DMS 273 treated with DMSO at 0.1 percent for 48 hours (cell line): Measurements from ENCODE around the gene MSL1.

Experiments used
- DNase-seq: peaks from one replicate; lab custom pipeline; 2025; lab: John Stamatoyannopoulos, UW

Gene MSL1

GRCh38 chr17:40105861-40106759, 15.7 kb upstream of the MSL1 start:
- no peak for DNase-seq

DNA sequence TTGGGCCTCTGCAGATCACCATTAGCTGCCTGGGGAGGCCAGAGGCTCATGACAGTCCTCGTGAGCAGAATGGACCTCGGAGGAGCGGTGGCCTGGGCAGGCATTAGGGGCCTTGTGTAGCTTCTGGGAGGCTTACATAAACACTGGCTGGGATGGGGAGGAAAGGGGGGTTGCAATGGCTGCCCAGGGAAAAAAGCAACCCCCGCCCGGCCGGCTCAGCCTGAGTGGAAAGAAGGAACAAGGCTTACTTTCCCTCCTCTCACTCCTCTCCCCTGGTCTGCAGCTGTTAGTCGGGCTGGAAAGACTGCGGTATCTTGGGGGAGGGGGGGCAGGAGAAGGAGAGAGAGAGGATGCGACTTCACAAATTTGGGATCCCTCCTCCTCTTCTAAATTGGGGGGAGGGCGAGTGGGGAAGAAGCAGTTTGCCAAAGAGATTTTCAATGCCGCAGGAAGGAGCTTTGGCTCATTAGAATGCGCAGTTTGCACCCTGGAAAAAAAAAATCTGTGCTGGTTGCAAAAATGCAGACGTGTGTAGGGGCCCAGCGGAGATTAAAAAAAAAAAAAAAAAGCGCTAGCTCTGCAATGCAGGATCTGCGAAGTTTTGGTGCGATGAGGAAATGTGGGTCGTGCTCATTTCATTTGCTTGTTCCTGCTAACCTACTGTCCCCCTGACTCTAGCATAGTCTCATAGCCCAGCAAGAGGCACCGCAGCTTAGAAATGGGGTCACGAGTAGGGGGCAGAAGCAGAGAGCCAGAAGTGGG, 14.8 kb upstream of the MSL1 start:
- no peak for DNase-seq

- no peak for DNase-seq
Observed at GRCh38 chr17:40107522-40108174, 14.1 kb upstream of the MSL1 start.

DNA sequence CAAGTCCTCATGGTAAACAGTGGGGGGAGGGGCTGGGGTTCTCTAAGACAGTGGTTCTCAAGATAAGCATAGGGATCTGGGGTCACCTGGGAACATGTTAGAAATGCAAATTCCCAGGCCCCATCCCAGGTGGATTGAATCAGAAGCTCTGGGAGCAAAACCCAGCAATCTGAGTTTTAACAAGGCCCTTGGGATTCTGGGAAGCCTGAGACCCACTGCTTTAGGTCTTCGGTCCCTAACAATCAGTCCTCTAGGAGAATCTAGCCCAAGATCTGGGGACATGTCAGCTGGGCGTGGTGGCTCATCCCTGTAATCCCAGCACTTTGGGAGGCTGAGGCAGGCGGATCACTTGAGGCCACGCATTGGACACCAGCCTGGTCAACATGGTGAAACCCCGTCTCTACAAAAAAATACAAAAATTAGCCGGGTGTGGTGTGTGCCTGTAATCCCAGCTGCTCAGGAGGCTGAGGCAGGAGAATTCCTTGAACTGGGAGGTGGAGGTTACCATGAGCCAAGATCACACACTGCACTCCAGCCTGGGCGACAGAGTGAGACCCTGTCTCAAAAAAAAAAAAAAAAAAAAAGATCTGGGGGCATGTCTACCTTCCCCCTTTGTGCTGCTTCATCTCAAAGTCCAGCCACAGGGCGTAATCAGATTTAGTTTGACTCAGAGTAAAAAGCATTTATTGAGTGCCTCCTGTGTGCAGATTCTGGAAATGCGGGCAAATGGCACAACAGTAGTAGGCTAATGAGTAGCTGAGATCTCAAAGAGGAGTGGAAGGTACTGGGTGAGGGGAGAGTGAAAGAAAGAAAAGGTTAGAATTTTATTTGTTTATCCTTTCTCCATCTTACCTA, 12.6 kb upstream of the MSL1 start:
- DNase-seq = no peak

DNA sequence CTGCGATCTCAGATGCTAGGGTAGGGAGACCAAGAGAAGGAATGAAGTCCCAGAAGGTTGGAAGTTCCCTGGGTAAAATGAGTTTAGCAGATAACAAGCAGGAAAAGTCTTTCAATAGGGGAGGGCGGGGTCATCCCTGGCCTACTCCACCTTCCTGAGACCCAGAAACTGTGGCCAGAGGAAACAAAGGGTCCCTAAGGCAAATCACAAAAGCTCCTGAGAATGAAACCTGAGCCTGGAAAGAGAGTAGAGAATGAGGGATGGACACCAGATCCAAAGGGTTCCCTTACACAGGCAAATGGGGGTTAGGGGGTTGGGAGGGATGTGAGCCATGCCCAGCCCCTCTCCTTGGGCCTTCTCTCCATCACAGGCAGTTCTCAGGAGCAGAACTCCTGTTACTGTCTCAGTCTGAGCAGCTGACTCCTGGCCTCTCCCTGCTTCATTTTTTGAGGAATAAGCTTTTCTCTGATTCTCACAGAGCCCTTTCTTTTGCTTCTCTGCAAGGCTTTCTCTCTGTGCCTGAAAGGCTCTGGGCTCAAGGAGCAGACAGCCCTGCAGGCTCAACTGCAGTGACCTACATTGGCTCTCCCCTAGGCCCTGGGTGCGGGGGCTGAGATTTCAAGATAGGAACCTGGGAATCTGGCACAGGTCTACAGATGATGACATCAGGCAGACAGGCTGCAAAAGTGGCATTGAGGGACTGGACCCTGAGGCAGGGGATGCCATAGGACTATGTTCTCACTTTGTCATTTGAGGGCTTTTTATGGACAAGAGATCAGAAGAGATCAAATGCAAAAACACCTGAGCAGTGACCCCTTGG, 11.5 kb upstream of the MSL1 start:
- no peak for DNase-seq

GRCh38 chr17:40111221-40112128, 10.3 kb upstream of the MSL1 start:
- peak; percentile 78 for DNase-seq

- no peak for DNase-seq
Observed at GRCh38 chr17:40112191-40112711, 9.5 kb upstream of the MSL1 start.

DNA sequence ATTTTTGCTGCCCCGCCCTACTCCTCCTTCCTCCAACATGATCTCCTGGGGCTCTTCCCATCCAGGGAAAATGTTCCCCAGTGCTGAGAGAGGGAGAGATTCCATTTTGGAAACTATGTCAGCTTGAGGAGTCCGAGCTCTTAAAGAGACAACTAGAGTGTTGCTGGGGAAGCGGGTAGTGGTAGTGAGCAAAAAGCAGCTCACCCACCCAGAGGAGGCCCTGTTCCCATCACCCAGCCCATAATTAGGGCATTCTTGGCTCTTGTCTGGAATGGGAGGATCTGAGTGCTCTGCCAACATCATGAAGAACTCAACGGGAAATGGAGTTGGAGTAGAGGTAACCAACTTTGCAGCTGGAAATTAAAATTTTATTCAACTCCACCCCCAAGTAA, 9.1 kb upstream of the MSL1 start:
- no peak for DNase-seq

- DNase-seq = peak; percentile 85
Observed at GRCh38 chr17:40113110-40113906, 8.5 kb upstream of the MSL1 start.

DNA sequence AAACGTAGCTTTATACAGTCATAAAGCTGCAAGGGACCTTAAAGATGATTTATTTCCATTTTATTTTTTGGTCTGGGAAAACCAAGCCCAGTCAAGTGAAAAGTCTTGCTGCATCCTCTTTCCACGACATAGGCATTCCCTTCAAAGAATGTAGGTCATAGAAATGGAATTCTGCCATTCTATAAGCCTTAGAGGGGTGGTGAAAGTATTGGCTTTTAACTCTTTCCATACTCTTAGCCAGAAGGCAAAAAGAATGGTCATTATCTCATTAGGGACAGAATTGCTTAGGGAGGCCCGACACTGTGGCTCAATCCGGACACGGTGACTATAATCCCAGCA, 7.9 kb upstream of the MSL1 start:
- DNase-seq = no peak

DNA sequence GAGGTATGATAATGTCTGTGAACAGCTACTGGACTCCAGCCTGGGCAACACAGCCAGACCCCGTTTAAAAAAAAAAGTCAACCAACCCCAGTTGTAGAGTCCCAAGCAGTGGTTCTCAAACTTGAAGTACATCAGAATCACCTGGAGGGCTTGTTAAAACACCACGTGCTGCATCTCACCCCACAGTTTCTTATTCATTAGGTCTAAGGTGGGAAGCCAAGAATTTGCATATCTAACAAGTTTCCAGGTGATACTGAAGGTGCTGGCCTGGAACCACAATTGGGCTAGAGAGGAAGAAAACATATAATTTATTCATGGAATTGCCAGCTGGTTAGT, 6.7 kb upstream of the MSL1 start:
- no peak for DNase-seq

GRCh38 chr17:40122136-40122998, 596 bp downstream of the MSL1 start:
- no peak for DNase-seq

DNA sequence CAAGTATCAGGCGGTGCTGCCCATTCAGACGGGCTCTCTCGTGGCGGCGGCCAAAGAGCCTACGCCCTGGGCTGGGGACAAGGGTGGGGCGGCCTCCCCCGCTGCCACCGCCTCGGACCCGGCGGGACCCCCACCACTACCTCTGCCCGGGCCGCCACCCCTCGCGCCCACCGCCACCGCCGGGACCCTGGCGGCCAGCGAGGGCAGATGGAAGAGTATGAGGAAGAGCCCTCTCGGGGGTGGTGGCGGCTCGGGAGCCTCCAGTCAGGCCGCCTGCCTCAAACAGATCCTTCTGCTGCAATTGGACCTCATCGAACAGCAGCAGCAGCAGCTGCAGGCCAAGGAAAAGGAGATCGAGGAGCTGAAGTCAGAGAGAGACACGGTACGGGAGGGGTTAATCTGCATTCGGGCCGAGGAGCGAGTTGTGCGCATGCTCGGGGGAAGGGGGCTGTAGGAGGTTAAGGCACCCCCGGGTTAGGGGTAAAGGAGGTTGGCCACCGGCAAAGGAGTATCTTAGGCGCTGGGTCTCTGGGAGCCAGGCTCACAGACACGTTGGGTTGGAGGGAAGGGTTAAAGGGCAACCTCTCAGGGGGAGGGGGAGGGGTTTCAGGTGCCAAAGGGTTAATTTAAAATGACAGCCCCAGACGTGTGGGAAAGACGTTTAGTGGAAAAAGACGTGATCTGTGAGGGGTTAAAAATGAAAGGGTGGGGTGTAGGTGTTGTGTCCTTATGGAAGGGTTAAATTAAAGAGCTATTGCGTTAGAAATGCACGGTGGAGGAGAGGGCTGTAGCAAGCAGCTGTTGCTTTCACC, 1.4 kb downstream of the MSL1 start:
- DNase-seq = peak; percentile 24

DNA sequence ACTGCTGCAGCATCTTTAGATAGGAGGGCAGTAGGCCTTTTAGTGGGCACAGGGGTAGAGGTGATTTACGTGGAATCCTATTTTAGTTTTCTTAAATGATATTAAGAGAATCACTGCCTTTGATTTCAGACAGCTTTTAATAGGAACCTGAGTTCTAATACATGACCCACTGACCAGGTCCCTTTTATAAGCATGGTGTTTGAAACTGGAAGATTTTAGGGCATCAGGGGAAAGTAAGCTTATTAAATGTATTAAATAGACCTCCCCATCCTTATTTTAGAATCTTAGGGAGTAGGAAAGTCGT, 2.0 kb downstream of the MSL1 start:
- DNase-seq = no peak

GRCh38 chr17:40124279-40125141, 2.7 kb downstream of the MSL1 start:
- no peak for DNase-seq

- no peak for DNase-seq
Observed at GRCh38 chr17:40129498-40129897, 7.7 kb downstream of the MSL1 start.
